LNCaP clone FGC (cell line): ENCODE results near the gene UBAP1L.

Experiments
- DNase-seq: peaks from one replicate; pipeline ENCODE4 v3.0.0-alpha.2; 2011; ENCODE audit warnings: low read depth
- H3K4me3 ChIP-seq: 2 replicates; pipeline ENCODE4 v1.5.1; 2011; ENCODE audit warnings: mild to moderate bottlenecking, low read depth, low read length, control low read depth
- TF ChIP-seq, protein P1 (sequence below): IDR thresholded peaks from 2 replicates; pipeline ENCODE4 v1.5.1; 2012; ENCODE audit warnings: mild to moderate bottlenecking; ENCODE audit not compliant: control insufficient read depth, insufficient read depth; ENCODE audit errors: extremely low read depth

UBAP1L gene

DNA sequence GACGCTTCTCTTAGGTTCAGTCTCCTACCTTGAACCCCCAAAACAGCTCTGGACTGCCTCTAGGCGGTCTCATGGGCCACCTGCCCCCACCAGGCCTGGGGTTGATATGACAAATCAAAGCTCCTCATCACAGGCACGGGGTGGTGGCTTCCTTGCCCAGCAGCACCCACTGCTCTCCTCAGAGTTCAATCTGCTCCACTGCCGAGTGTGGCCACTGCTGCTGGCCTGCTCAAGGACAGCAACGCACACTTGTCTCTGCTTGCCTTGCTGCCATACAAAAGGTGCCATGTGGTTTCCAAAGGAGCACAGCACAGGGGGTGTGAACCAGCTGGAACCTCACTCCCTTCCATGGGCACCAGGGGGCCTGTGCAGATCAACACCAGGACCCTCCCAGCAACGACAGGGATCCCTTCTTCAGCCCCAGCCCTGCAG lies 28.3 kb downstream of the UBAP1L start:
- DNase-seq = no peak
- TF ChIP-seq, protein P1, sequence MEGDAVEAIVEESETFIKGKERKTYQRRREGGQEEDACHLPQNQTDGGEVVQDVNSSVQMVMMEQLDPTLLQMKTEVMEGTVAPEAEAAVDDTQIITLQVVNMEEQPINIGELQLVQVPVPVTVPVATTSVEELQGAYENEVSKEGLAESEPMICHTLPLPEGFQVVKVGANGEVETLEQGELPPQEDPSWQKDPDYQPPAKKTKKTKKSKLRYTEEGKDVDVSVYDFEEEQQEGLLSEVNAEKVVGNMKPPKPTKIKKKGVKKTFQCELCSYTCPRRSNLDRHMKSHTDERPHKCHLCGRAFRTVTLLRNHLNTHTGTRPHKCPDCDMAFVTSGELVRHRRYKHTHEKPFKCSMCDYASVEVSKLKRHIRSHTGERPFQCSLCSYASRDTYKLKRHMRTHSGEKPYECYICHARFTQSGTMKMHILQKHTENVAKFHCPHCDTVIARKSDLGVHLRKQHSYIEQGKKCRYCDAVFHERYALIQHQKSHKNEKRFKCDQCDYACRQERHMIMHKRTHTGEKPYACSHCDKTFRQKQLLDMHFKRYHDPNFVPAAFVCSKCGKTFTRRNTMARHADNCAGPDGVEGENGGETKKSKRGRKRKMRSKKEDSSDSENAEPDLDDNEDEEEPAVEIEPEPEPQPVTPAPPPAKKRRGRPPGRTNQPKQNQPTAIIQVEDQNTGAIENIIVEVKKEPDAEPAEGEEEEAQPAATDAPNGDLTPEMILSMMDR = no peak
- H3K4me3 ChIP-seq = no peak overlapping the region

DNA sequence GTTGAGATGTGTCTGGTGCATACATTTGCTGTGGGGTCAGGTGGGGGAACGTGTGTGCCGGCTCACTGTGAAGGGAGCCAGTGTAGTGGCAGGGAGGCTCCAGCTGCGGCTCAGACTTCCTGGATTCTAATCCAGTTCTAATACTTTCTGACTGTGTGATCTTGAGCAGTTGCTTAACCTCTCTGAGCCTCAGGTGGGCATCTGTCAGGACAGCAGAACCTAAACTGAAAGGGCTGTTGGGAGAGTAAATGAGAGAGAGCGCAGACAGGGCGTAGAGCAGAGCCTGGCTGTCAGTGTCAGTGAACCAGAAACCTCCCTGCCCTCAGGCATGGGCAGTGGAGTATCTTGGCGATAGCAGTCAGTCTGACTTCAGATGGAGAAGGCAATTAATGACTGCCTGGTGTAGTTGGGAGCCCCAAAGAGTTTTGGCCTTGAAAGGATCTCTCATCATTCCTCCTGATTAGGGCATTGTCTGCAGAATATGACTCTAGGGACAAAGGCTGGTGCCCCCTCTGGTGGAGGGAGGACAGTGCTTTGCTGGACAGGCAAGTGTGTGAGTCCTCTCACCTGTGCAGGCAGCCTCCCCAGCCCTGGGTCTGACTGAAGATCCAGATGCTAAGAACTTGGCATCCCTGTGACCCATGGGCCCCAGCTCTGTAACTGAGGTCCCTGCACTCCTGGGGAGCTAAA lies 28.9 kb downstream of the UBAP1L start:
- H3K4me3 ChIP-seq = no peak overlapping the region
- DNase-seq = peak; percentile 3
- TF ChIP-seq, protein P1 = peak; percentile 51

DNA sequence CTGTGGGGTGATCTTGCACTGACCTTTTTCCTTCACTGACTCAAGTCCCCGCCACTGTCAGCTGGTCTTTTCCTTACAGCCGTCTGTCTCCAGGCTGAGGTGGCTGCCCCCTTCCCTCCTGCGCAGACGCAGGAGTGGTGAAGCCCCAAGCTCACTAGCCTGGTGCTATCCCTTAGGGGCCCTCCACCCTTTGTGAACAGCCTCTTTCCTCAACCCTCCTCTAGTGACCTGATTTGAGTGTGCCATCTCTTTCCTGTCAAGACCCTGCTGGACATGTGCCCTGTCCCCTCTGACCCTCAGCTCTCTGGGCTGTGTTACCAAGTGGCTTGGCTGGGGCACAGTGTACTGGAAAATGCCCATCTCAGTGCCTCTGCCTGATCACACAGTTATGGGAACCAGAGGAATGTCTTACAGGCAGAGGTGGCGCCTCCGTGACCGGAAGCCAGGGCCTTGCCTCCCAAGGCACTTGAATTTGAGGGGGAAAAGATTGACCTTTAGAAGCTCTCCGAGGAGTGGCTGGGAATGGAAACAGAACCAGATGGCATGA lies 29.7 kb downstream of the UBAP1L start:
- TF ChIP-seq, protein P1 = no peak
- no peak for DNase-seq

DNA sequence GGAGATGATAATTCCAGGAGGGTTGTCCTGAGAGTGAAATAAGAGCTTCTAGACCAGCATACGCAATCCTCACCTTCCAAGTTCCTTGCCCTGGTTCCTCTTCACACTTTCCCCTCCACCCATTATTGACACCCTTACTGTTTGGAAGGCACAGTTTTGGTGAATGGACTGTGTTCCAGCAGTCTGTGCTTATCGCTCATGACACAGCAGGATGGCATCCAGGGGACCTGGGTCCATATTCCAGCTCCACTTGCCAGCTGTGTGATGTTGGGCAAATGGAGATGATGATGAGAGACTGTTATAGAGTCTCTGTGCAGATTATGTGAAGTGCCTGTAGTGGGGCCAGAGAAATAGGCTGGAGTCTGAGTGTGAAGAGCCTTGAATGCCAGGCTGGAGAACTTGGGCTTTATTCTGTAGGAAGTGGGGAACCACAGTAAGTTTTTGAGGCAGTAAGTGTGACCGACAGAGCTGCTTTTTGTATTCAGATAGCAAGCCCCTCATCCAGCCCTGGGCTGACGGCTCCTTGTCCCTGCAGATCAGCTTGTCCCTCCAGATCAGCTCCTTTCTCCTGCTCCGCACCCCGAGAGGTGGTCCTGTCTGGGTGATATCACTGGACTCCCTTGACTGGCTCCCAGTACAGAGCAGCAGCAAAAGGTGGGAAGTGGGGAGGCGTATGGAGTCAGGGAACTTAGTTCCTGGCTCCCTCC lies 30.3 kb downstream of the UBAP1L start:
- no peak overlapping the region for H3K4me3 ChIP-seq
- TF ChIP-seq, protein P1 = no peak
- DNase-seq = no peak

More for the DNA sequence above, 29.7 kb downstream of the UBAP1L start:
- no peak overlapping the region for H3K4me3 ChIP-seq

DNA sequence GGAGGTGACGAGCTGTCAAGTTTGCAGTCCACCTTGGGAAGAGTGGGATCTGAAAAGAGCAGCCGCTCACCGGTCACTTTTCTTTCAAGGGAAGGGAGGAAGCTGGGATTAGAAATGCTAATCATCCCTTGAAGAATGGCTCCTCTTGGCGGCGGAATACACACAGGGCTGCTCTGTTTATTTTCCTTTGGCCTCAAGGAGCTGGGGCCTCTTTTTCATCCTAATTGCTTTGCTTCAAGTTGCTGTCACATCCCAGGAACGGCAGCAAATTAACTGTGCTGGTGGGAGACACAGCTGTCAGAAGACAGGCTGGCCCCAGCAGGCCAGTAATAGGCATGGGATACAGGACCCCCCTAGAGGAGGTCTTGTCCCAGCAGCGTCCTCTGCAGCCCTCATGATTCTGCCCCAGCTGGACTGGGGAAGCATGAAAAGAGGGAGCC lies 31.7 kb downstream of the UBAP1L start:
- TF ChIP-seq, protein P1 = no peak
- H3K4me3 ChIP-seq = no peak overlapping the region
- no peak for DNase-seq

DNA sequence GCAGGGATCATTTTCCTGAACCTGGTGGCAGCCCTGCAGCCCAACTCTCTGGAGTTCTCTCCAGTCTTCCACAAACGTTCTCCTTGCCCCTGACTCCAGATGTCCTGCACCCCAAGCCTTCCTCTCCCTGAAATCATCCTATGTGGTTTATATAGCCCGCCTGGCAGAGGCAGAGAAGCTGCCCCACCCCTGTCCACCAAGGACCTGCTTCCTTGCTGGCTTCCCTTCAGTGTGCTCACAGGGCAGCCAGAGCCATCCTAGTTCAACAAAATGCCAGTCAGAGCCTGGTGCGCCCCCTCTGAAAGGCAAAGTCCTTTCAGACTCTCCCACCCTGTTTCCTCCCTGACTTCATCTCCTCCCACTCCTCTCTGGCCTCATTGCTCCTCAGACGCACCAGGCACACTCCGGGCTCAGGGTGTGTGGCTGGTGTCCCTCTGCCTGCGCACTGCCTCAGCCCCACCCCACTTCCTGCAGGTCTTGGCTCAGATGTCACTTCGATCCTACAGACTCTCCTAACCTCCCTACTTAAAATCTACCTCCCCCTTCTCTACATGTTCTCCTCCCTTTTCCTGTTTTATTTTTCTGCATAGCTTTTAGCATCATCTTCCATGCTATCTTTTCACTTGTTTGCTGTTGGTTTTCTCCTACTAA lies 32.6 kb downstream of the UBAP1L start:
- H3K4me3 ChIP-seq = no peak overlapping the region
- DNase-seq = no peak

More for the DNA sequence above, 32.6 kb downstream of the UBAP1L start:
- TF ChIP-seq, protein P1 = no peak
